Colonic mucosa (tissue), 4 donors: Measurements from ENCODE around the gene CELA1. TPM values are rescaled to one million over a fixed set of nuclear protein-coding genes. Genes with fewer than 3 reads are reported as not detected.
"Not testable (repeated sequence)": the region's sequence is repeated elsewhere in the genome, so short reads cannot be mapped to it uniquely, and the experiment has no call there.

Experiments
- DNase-seq: peaks from one replicate; pipeline ENCODE4 v3.0.0-alpha.2; 2020
- H3K27ac ChIP-seq: fragments of 200-600 bp; one replicate; pipeline ENCODE4 v1.8.0; 2021
- H3K27me3 ChIP-seq: fragments of 200-600 bp; one replicate; pipeline ENCODE4 v1.8.0; 2021
- H3K36me3 ChIP-seq: fragments of 200-600 bp; one replicate; pipeline ENCODE4 v1.8.0; 2021
- H3K4me1 ChIP-seq: fragments of 200-600 bp; one replicate; pipeline ENCODE4 v1.8.0; 2021; ENCODE audit warnings: mild to moderate bottlenecking
- H3K4me3 ChIP-seq: fragments of 200-600 bp; one replicate; pipeline ENCODE4 v1.8.0; 2021
- H3K9ac ChIP-seq, 2 donors: one replicate each; pipeline ENCODE4 v1.7.0; 2013; ENCODE audit warnings: control low read depth in 2 of 2, low read depth in 2 of 2, low read length in 2 of 2
- H3K9me3 ChIP-seq: fragments of 200-600 bp; one replicate; pipeline ENCODE4 v1.8.0; 2021
- CTCF ChIP-seq: fragments of 200-600 bp; IDR thresholded peaks from one replicate; pipeline ENCODE4 v1.8.0; 2022; ENCODE audit warnings: antibody characterized with exemption, mild to moderate bottlenecking
- intact Hi-C: fragments of 100-400 bp; cut with DNase I; formaldehyde crosslinking; loops from one replicate; pipeline ENCODE4 v1.14.1; 2022
- total RNA-seq, 2 donors: library from RNA; stranded (reverse); fragmentation: NEBNext Ultra II Directional in 1 of 2; extraction: Animal tissue kit (Norgen Biotek cat#: 25700) in 1 of 2; gene quantifications; one replicate each; pipeline ENCODE4 v1.2.1, GENCODE V29; 2021
- donor health status: healthy.
- donor health status: DM: no; HTN: no; CAD: no.
- donor health status: DM: no; HTN: no; CAD: no.

Gene CELA1
- total RNA-seq, 2 donors from 2014 or later: not detected

- intact Hi-C loops: loop anchor here (5.0 to 10.0 kb wide), 2 partner anchors 75 to 298 kb away; partner anchors contain the start of gene LETMD1
- H3K9ac ChIP-seq: no peak overlapping the region
- no peak for TF ChIP-seq CTCF
- H3K36me3 ChIP-seq: no peaks in the 10 kb centered on the region
- no peak overlapping the region for H3K27ac ChIP-seq
- no peaks in the 10 kb centered on the region for H3K9me3 ChIP-seq
- H3K4me1 ChIP-seq: peaks cover 3% of the 10 kb centered on the region
- DNase-seq: no peak
- no peak overlapping the region for H3K4me3 ChIP-seq
- H3K27me3 ChIP-seq: no peaks in the 10 kb centered on the region
Measured at GRCh38 chr12:51342416-51342815, 4.1 kb downstream of the CELA1 start.

- intact Hi-C loops: loop anchor here (5.0 to 10.0 kb wide), 2 partner anchors 74 to 297 kb away; partner anchors contain the start of gene LETMD1
Measured at GRCh38 chr12:51341251-51342007, 5.0 kb downstream of the CELA1 start.

GRCh38 chr12:51339750-51340149, 6.7 kb downstream of the CELA1 start:
- no peak overlapping the region for H3K27ac ChIP-seq
- H3K9ac ChIP-seq: no peak overlapping the region
- no peak for TF ChIP-seq CTCF
- H3K36me3 ChIP-seq: no peaks in the 10 kb centered on the region
- H3K4me3 ChIP-seq: no peak overlapping the region
- no peaks in the 10 kb centered on the region for H3K27me3 ChIP-seq
- DNase-seq: no peak
- intact Hi-C loops: loop anchor here (5.0 to 10.0 kb wide), 2 partner anchors 72 to 295 kb away; partner anchors contain the start of gene LETMD1
- H3K9me3 ChIP-seq: no peaks in the 10 kb centered on the region
- H3K4me1 ChIP-seq: peaks cover 3% of the 10 kb centered on the region

More at GRCh38 chr12:51341251-51342007, 5.0 kb downstream of the CELA1 start:
- Histone ChIP-seq H3K4me1 (peaks cover 3% of the 10 kb centered on the region), H3K27me3 (no peaks in the 10 kb centered on the region), H3K36me3 (no peaks in the 10 kb centered on the region), H3K9ac (peak overlapping the region in 1 of 2 donors; percentile 72), H3K4me3 (peak overlapping the region; percentile 24), H3K9me3 (no peaks in the 10 kb centered on the region), H3K27ac (no peak overlapping the region)
- TF ChIP-seq CTCF: peak; percentile 99
- DNase-seq: peak; percentile 86

GRCh38 chr12:51337336-51337735, 9.1 kb downstream of the CELA1 start:
- H3K27ac ChIP-seq: not testable (repeated sequence)

GRCh38 chr12:51335931-51336330, 10.5 kb downstream of the CELA1 start:
- intact Hi-C loops: no loop called here
- no peak overlapping the region for H3K4me3 ChIP-seq
- H3K36me3 ChIP-seq: no peaks in the 10 kb centered on the region
- H3K9me3 ChIP-seq: no peaks in the 10 kb centered on the region
- H3K27me3 ChIP-seq: no peaks in the 10 kb centered on the region
- peaks cover 5% of the 10 kb centered on the region for H3K4me1 ChIP-seq
- no peak overlapping the region for H3K27ac ChIP-seq
- no peak for DNase-seq
- H3K9ac ChIP-seq: no peak overlapping the region
- no peak for TF ChIP-seq CTCF

More at GRCh38 chr12:51337336-51337735, 9.1 kb downstream of the CELA1 start:
- H3K9me3 ChIP-seq, DNase-seq, H3K4me3 ChIP-seq, H3K9ac ChIP-seq, H3K4me1 ChIP-seq, intact Hi-C loops, H3K27me3 ChIP-seq, H3K36me3 ChIP-seq: not testable (repeated sequence)

GRCh38 chr12:51334764-51335163, 11.7 kb downstream of the CELA1 start:
- Histone ChIP-seq H3K9ac (peak overlapping the region in 1 of 2 donors; percentile 58), H3K4me3 (no peak overlapping the region), H3K36me3 (no peaks in the 10 kb centered on the region), H3K9me3 (no peaks in the 10 kb centered on the region), H3K27me3 (no peaks in the 10 kb centered on the region), H3K4me1 (peaks cover 5% of the 10 kb centered on the region), H3K27ac (no peak overlapping the region)
- intact Hi-C loops: no loop called here
- DNase-seq: peak; percentile 60
- no peak for TF ChIP-seq CTCF
